DND-41 (cell line): ENCODE results near the gene APEH.

Experiments used
- EZH2 ChIP-seq: IDR thresholded peaks from 3 replicates; pipeline ENCODE4 v1.6.1; 2012; ENCODE audit warnings: borderline replicate concordance, low read depth, mild to moderate bottlenecking, moderate library complexity, low read length, inconsistent platforms; ENCODE audit not compliant: severe bottlenecking
- TF ChIP-seq, protein P1 (sequence below): IDR thresholded peaks from 2 replicates; pipeline ENCODE4 v1.5.1; 2012; ENCODE audit warnings: borderline replicate concordance, low read length, moderate library complexity, mild to moderate bottlenecking; ENCODE audit not compliant: poor library complexity, severe bottlenecking; ENCODE audit errors: extremely low read depth

DNA sequence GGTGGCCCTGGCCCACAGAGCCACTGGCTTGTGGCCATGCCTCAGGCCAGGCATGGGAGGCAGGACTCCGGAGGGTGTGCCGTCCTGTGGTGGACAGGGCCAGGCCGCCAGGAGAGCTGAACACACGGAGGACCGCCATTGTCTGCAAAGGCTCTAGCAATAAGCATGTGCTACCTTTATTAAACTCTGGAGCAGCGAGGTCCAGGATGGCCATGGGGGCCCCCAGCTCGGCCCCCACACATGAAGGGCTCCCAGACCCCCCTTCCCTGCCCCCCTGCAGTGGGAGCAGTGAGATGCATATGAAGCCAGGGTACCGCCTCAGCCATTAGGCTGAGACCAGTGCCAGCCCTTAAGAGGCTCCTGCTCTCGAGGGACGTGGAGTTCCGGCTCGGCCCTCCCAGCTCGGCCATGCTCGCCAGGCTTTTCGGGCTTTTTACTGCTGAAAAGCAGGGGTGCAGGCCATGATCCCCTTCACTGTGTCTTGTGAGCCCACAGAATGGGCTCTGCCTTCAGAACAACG is 42.6 kb downstream of the APEH start:
- TF ChIP-seq, protein P1, sequence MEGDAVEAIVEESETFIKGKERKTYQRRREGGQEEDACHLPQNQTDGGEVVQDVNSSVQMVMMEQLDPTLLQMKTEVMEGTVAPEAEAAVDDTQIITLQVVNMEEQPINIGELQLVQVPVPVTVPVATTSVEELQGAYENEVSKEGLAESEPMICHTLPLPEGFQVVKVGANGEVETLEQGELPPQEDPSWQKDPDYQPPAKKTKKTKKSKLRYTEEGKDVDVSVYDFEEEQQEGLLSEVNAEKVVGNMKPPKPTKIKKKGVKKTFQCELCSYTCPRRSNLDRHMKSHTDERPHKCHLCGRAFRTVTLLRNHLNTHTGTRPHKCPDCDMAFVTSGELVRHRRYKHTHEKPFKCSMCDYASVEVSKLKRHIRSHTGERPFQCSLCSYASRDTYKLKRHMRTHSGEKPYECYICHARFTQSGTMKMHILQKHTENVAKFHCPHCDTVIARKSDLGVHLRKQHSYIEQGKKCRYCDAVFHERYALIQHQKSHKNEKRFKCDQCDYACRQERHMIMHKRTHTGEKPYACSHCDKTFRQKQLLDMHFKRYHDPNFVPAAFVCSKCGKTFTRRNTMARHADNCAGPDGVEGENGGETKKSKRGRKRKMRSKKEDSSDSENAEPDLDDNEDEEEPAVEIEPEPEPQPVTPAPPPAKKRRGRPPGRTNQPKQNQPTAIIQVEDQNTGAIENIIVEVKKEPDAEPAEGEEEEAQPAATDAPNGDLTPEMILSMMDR, result no peak
- no peak for TF ChIP-seq EZH2
